ENCODE measurements around the gene C1QTNF2.
"Not testable (repeated sequence)": the region's sequence is repeated elsewhere in the genome, so short reads cannot be mapped to it uniquely, and the experiment has no call there.

C1QTNF2 gene

GRCh38 chr5:160342413-160342941, 27.9 kb downstream of the C1QTNF2 start:
- peak; percentile 62 for DNase-seq (ENCODE audit: low spot score)

GRCh38 chr5:160341309-160341870, 29.0 kb downstream of the C1QTNF2 start:
- no peak for DNase-seq (ENCODE audit: low spot score)

GRCh38 chr5:160340513-160340912, 29.9 kb downstream of the C1QTNF2 start:
- not testable (repeated sequence) for DNase-seq (ENCODE audit: low spot score)

- peak; percentile 41 for DNase-seq (ENCODE audit: low spot score)
These were observed 30.9 kb downstream of the C1QTNF2 start for GRCh38 chr5:160339406-160340130.

GRCh38 chr5:160334716-160335115, 35.7 kb downstream of the C1QTNF2 start:
- not testable (repeated sequence) for DNase-seq (ENCODE audit: low spot score)

- DNase-seq (ENCODE audit: low spot score), result peak; percentile 70
These were observed 36.7 kb downstream of the C1QTNF2 start for GRCh38 chr5:160333721-160334120.

- DNase-seq (ENCODE audit: low spot score), result no peak
These were observed 40.2 kb downstream of the C1QTNF2 start for GRCh38 chr5:160330212-160330611.

- no peak for DNase-seq (ENCODE audit: low spot score)
These were observed 42.6 kb downstream of the C1QTNF2 start for GRCh38 chr5:160327818-160328217.

- DNase-seq (ENCODE audit: low spot score), result no peak
These were observed 43.4 kb downstream of the C1QTNF2 start for GRCh38 chr5:160326981-160327380.

GRCh38 chr5:160325716-160326115, 44.7 kb downstream of the C1QTNF2 start:
- no peak for DNase-seq (ENCODE audit: low spot score)

GRCh38 chr5:160324886-160325285, 45.5 kb downstream of the C1QTNF2 start:
- DNase-seq (ENCODE audit: low spot score), result no peak

- no peak for DNase-seq (ENCODE audit: low spot score)
These were observed 52.0 kb downstream of the C1QTNF2 start for GRCh38 chr5:160318409-160318808.

- no peak for DNase-seq (ENCODE audit: low spot score)
These were observed 53.0 kb downstream of the C1QTNF2 start for GRCh38 chr5:160317434-160317833.

- no peak for DNase-seq (ENCODE audit: low spot score)
These were observed 54.5 kb downstream of the C1QTNF2 start for GRCh38 chr5:160315968-160316367.

GRCh38 chr5:160312960-160313727, 57.3 kb downstream of the C1QTNF2 start:
- DNase-seq (ENCODE audit: low spot score), result no peak

- DNase-seq (ENCODE audit: low spot score), result peak; percentile 60
These were observed 58.1 kb downstream of the C1QTNF2 start, which contains the start of gene CCNJL for GRCh38 chr5:160312134-160312959. Gene CCNJL, minus strand, starts transcription at chr5:160312564. Its CDS starts 641 bp downstream, at chr5:160311923.

- DNase-seq (ENCODE audit: low spot score), result peak; percentile 31
These were observed 58.8 kb downstream of the C1QTNF2 start for GRCh38 chr5:160311491-160312133.

- DNase-seq (ENCODE audit: low spot score), result no peak
These were observed 59.7 kb downstream of the C1QTNF2 start for GRCh38 chr5:160310552-160311295.

GRCh38 chr5:160310140-160310539, 60.3 kb downstream of the C1QTNF2 start:
- DNase-seq (ENCODE audit: low spot score), result no peak

- no peak for DNase-seq (ENCODE audit: low spot score)
These were observed 63.7 kb downstream of the C1QTNF2 start for GRCh38 chr5:160306696-160307095.

All from AG20443 (cell line).